HEK293 (cell line): ENCODE data around the gene FERMT3.
A peak's percentile ranks its signal among the peaks of the same experiment; 100 is the strongest.

ENCODE experiments used
- CTCF ChIA-PET: fragments of 350-600 bp; formaldehyde crosslinking; extraction: SDS; loops from one replicate; lab custom pipeline; 2021; ENCODE audit warnings: antibody characterized with exemption; lab: Yijun Ruan, JAX
- POLR2A ChIA-PET: fragments of 300-600 bp; formaldehyde crosslinking; extraction: SDS; loops from one replicate; lab custom pipeline; 2020; ENCODE audit warnings: antibody characterized with exemption, inconsistent platforms; lab: Yijun Ruan, JAX
- H3K27ac ChIP-seq: fragments of 200-500 bp; sonication (Bioruptor generic); 2 replicates; pipeline ENCODE4 v1.5.1; 2014; ENCODE audit warnings: low read depth, low read length, control low read depth, inconsistent platforms; ENCODE audit errors: extremely low read depth
- H3K36me3 ChIP-seq, 2 experiments: fragments of 200-500 bp in 1 of 2; sonication (Bioruptor generic) in 1 of 2; 1 replicate in 1 of 2; 2 replicates in 1 of 2; pipeline ENCODE4 v1.5.1; 2014 to 2017; ENCODE audit warnings: inconsistent platforms in 2 of 2, low read length in 2 of 2; ENCODE audit not compliant: control insufficient read depth in 2 of 2, insufficient read depth in 1 of 2
- H3K4me1 ChIP-seq: fragments of 200-500 bp; sonication (Bioruptor generic); 2 replicates; pipeline ENCODE4 v1.5.1; 2014; ENCODE audit warnings: mild to moderate bottlenecking, low read length, inconsistent platforms; ENCODE audit not compliant: control insufficient read depth, insufficient read depth
- H3K4me3 ChIP-seq: 2 replicates; pipeline ENCODE4 v1.5.1; 2011; ENCODE audit warnings: low read depth, mild to moderate bottlenecking, control low read depth, low read length, moderate library complexity
- H3K9me3 ChIP-seq: fragments of 200-500 bp; sonication (Bioruptor generic); 2 replicates; pipeline ENCODE4 v1.5.1; 2014; ENCODE audit warnings: low read depth, low read length, inconsistent platforms; ENCODE audit not compliant: control insufficient read depth, insufficient read depth
- FEZF1 ChIP-seq: fragments of 450-650 bp; formaldehyde crosslinking; IDR thresholded peaks from 2 replicates; pipeline ENCODE4 v1.5.1; 2016; ENCODE audit warnings: missing biosample characterization, missing genetic modification characterization
- GLIS2 ChIP-seq: fragments of 450-650 bp; formaldehyde crosslinking; IDR thresholded peaks from 2 replicates; pipeline ENCODE4 v1.5.1; 2016; ENCODE audit warnings: missing biosample characterization, missing genetic modification characterization
- SCRT2 ChIP-seq: fragments of 450-650 bp; formaldehyde crosslinking; IDR thresholded peaks from 2 replicates; pipeline ENCODE4 v1.5.1; 2016; ENCODE audit warnings: missing biosample characterization, missing genetic modification characterization
- YY1 ChIP-seq: fragments of 450-650 bp; formaldehyde crosslinking; IDR thresholded peaks from 2 replicates; pipeline ENCODE4 v1.5.1; 2018; ENCODE audit warnings: missing biosample characterization, missing genetic modification characterization
- ZNF114 ChIP-seq: fragments of 450-650 bp; formaldehyde crosslinking; IDR thresholded peaks from 2 replicates; pipeline ENCODE4 v1.5.0; 2017; ENCODE audit warnings: missing biosample characterization, missing genetic modification characterization
- ZNF292 ChIP-seq: fragments of 450-650 bp; formaldehyde crosslinking; IDR thresholded peaks from 2 replicates; pipeline ENCODE4 v1.5.1; 2016; ENCODE audit warnings: low read depth, missing biosample characterization, missing genetic modification characterization, borderline replicate concordance
- ZNF302 ChIP-seq: fragments of 450-650 bp; formaldehyde crosslinking; IDR thresholded peaks from 2 replicates; pipeline ENCODE4 v1.5.1; 2016; ENCODE audit warnings: missing biosample characterization, missing genetic modification characterization, low read depth
- ZNF48 ChIP-seq: fragments of 450-650 bp; formaldehyde crosslinking; IDR thresholded peaks from 2 replicates; pipeline ENCODE4 v1.5.1; 2016; ENCODE audit warnings: missing biosample characterization, missing genetic modification characterization
- ZNF549 ChIP-seq: fragments of 450-650 bp; IDR thresholded peaks from 2 replicates; pipeline ENCODE4 v1.5.1; 2018; ENCODE audit warnings: missing biosample characterization, missing genetic modification characterization, mild to moderate bottlenecking, inconsistent platforms, moderate library complexity
- ZNF610 ChIP-seq: fragments of 450-650 bp; formaldehyde crosslinking; IDR thresholded peaks from 2 replicates; pipeline ENCODE4 v1.5.1; 2016; ENCODE audit warnings: missing biosample characterization, missing genetic modification characterization, borderline replicate concordance
- TF ChIP-seq, protein P1 (sequence below): fragments of 450-650 bp; formaldehyde crosslinking; conservative IDR thresholded peaks from 2 replicates; pipeline ENCODE4 v1.5.1; 2016; ENCODE audit warnings: low read depth, missing biosample characterization, missing genetic modification characterization
- TF ChIP-seq, protein P2 (sequence below): IDR thresholded peaks from 2 replicates; pipeline ENCODE4 v1.6.1; 2011; ENCODE audit warnings: mild to moderate bottlenecking, low read depth, low read length, borderline replicate concordance
- TF ChIP-seq, protein P3 (sequence below): fragments of 450-650 bp; formaldehyde crosslinking; IDR thresholded peaks from 2 replicates; pipeline ENCODE4 v1.5.1; 2016; ENCODE audit warnings: missing biosample characterization, missing genetic modification characterization

The FERMT3 gene

DNA sequence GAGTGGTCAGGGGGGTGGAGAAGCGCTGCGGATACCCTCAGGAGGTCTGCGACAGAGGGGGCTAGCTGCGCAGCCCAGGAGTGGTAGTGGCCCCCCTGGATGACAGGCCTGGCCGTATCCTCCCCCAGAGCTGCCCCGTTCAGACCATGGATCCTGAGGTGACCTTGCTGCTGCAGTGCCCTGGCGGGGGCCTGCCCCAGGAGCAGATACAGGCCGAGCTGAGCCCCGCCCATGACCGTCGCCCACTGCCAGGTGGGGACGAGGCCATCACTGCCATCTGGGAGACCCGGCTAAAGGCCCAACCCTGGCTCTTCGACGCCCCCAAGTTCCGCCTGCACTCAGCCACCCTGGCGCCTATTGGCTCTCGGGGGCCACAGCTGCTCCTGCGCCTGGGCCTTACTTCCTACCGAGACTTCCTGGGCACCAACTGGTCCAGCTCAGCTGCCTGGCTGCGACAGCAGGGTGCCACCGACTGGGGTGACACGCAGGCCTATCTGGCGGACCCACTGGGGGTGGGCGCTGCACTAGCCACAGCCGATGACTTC lies 20.1 kb downstream of the FERMT3 start (continued):
- TF ChIP-seq, protein P1, sequence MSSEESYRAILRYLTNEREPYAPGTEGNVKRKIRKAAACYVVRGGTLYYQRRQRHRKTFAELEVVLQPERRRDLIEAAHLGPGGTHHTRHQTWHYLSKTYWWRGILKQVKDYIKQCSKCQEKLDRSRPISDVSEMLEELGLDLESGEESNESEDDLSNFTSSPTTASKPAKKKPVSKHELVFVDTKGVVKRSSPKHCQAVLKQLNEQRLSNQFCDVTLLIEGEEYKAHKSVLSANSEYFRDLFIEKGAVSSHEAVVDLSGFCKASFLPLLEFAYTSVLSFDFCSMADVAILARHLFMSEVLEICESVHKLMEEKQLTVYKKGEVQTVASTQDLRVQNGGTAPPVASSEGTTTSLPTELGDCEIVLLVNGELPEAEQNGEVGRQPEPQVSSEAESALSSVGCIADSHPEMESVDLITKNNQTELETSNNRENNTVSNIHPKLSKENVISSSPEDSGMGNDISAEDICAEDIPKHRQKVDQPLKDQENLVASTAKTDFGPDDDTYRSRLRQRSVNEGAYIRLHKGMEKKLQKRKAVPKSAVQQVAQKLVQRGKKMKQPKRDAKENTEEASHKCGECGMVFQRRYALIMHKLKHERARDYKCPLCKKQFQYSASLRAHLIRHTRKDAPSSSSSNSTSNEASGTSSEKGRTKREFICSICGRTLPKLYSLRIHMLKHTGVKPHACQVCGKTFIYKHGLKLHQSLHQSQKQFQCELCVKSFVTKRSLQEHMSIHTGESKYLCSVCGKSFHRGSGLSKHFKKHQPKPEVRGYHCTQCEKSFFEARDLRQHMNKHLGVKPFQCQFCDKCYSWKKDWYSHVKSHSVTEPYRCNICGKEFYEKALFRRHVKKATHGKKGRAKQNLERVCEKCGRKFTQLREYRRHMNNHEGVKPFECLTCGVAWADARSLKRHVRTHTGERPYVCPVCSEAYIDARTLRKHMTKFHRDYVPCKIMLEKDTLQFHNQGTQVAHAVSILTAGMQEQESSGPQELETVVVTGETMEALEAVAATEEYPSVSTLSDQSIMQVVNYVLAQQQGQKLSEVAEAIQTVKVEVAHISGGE (tag by site-specific recombination): no peak
- peak; percentile 82 for TF ChIP-seq GLIS2 (tag by site-specific recombination)
- TF ChIP-seq ZNF302 (tag by site-specific recombination): no peak
- no peak for TF ChIP-seq ZNF114 (tag by site-specific recombination)
- no peak for TF ChIP-seq YY1 (tag by site-specific recombination)
- TF ChIP-seq ZNF48: no peak
- TF ChIP-seq ZNF549 (tag by site-specific recombination): no peak

DNA sequence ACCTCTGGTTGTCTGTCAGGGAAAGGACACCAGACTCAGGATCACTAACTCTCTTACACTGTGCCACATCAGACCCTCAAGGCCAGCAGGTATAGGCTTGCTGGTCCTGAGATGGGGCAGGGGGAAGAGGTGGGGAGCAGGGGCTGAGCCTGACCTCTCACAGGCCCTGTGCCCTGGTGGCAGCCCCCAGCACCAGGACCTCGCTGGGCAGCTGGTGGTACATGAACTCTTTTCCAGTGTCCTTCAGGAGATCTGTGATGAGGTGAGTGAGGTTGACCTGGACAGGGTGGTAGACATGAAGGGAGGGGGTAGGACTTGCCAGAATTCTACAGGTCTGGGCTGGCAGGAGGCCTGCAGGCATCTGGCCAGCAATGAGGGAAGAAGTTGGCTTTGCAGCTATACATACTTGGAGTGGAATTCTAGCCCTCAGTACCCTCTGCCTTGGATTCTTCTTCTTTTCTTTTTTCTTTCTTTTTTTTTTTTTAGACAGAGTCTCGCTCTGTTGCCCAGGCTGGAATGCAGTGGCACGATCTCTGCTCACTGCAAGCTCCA lies 21.0 kb downstream of the FERMT3 start:
- H3K9me3 ChIP-seq: no peaks in the 10 kb centered on the region
- CTCF ChIA-PET: interaction anchor here (0.6 to 1.2 kb wide), 2 partner anchors 50 to 390 kb away, joined by 3 read pairs; no protein-coding TSS in a partner anchor
- H3K27ac ChIP-seq: no peak overlapping the region
- H3K36me3 ChIP-seq: peaks cover 0 to 17% of the 10 kb centered on the region in 2 experiments; a peak in 1 of 3 replicates
- H3K4me1 ChIP-seq: peaks cover 3% of the 10 kb centered on the region; the same call in 1 of the 2 replicates
- H3K4me3 ChIP-seq: no peak overlapping the region
- POLR2A ChIA-PET: interaction anchor here (1.0 to 3.5 kb wide), 4 partner anchors 14 to 44 kb away, joined by 5 to 29 read pairs (median 9); partner anchors contain the start of genes FKBP2 and STIP1
- peak; percentile 72 for TF ChIP-seq SCRT2 (tag by site-specific recombination)
- no peak for TF ChIP-seq ZNF610 (tag by site-specific recombination)
- TF ChIP-seq FEZF1 (tag by site-specific recombination): no peak

DNA sequence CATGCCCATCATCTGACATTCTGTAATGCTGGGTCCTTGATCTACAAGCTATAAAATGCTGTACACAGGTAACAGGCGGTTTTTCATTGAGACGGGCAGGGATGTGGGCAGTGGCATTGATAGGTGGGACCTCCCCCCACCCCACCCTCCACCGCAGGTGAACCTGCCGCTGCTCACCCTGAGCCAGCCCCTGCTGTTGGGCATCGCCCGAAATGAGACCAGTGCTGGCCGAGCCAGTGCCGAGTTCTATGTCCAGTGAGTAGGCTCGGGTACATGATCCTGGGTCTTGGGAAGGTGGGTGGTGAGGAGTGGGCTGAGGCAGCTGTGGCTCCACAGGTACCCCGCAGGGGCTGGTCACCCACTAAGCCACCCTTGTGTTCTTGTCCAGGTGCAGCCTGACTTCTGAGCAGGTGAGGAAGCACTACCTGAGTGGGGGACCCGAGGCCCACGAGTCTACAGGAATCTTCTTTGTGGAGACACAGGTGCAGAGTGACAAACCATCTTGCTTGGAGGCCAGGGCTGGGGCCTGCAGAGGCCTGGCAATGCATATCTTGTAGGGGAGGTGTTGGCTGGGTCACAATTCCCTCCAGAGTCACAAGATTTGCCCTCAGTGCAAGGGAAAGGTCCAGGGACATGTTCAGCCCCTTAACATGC lies 22.7 kb downstream of the FERMT3 start:
- Histone ChIP-seq H3K27ac (no peak overlapping the region), H3K9me3 (no peaks in the 10 kb centered on the region), H3K4me3 (no peak overlapping the region), H3K36me3 (peaks cover 0 to 5% of the 10 kb centered on the region in 2 experiments; a peak in 1 of 3 replicates), H3K4me1 (peaks cover 3% of the 10 kb centered on the region; the same call in 1 of the 2 replicates)
- ChIA-PET CTCF (interaction anchor here (0.6 to 1.7 kb wide), 3 partner anchors 25 to 228 kb away, joined by 3 to 5 read pairs (median 4); no protein-coding TSS in a partner anchor), POLR2A (interaction anchor here (0.8 to 3.5 kb wide), 2 partner anchors 12 to 44 kb away, joined by 3 to 29 read pairs; partner anchors contain the start of genes FKBP2 and STIP1)
- TF ChIP-seq, protein P2, sequence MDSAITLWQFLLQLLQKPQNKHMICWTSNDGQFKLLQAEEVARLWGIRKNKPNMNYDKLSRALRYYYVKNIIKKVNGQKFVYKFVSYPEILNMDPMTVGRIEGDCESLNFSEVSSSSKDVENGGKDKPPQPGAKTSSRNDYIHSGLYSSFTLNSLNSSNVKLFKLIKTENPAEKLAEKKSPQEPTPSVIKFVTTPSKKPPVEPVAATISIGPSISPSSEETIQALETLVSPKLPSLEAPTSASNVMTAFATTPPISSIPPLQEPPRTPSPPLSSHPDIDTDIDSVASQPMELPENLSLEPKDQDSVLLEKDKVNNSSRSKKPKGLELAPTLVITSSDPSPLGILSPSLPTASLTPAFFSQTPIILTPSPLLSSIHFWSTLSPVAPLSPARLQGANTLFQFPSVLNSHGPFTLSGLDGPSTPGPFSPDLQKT: no peak
- TF ChIP-seq SCRT2 (tag by site-specific recombination): peak; percentile 34; the same call in 1 of the 2 replicates

DNA sequence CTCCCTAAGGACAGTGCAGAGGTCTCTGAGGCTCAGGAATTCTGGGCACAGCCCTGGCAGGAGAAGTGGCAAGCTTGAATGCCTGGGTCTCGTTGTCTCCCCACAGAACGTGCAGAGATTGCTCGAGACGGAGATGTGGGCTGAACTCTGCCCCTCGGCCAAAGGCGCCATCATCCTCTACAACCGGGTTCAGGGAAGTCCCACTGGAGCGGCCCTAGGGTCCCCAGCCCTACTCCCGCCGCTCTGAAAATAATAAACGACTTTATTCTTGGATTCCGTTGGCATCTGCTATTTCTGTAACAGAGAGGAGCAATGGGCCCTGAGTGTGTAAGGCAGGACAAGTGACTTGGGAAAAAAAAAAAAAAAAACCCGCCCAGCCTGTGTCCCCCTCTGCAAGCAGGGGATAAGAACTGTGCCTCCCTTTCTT lies 23.2 kb downstream of the FERMT3 start:
- CTCF ChIA-PET: interaction anchor here (0.6 to 1.7 kb wide), 4 partner anchors 25 to 1525 kb away, joined by 3 to 5 read pairs (median 4); no protein-coding TSS in a partner anchor
- Histone ChIP-seq H3K4me3 (peak overlapping the region; percentile 34), H3K36me3 (no peaks in the 10 kb centered on the region), H3K27ac (peak overlapping the region; percentile 42; the same call in 1 of the 2 replicates), H3K9me3 (no peaks in the 10 kb centered on the region), H3K4me1 (peaks cover 3% of the 10 kb centered on the region; the same call in 1 of the 2 replicates)
- TF ChIP-seq, protein P3, sequence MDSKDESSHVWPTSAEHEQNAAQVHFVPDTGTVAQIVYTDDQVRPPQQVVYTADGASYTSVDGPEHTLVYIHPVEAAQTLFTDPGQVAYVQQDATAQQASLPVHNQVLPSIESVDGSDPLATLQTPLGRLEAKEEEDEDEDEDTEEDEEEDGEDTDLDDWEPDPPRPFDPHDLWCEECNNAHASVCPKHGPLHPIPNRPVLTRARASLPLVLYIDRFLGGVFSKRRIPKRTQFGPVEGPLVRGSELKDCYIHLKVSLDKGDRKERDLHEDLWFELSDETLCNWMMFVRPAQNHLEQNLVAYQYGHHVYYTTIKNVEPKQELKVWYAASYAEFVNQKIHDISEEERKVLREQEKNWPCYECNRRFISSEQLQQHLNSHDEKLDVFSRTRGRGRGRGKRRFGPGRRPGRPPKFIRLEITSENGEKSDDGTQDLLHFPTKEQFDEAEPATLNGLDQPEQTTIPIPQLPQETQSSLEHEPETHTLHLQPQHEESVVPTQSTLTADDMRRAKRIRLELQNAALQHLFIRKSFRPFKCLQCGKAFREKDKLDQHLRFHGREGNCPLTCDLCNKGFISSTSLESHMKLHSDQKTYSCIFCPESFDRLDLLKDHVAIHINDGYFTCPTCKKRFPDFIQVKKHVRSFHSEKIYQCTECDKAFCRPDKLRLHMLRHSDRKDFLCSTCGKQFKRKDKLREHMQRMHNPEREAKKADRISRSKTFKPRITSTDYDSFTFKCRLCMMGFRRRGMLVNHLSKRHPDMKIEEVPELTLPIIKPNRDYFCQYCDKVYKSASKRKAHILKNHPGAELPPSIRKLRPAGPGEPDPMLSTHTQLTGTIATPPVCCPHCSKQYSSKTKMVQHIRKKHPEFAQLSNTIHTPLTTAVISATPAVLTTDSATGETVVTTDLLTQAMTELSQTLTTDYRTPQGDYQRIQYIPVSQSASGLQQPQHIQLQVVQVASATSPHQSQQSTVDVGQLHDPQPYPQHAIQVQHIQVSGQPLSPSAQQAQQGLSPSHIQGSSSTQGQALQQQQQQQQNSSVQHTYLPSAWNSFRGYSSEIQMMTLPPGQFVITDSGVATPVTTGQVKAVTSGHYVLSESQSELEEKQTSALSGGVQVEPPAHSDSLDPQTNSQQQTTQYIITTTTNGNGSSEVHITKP: peak; percentile 91
- no peak for TF ChIP-seq ZNF292 (tag by site-specific recombination)
- POLR2A ChIA-PET: interaction anchor here (0.8 to 0.9 kb wide), 2 partner anchors 10 to 55 kb away, joined by 3 read pairs; partner anchors contain the start of gene BAD
